ENCODE measurements around the gene KIF13A. TPM values are rescaled to one million over a fixed set of nuclear protein-coding genes. Genes with fewer than 3 reads are reported as not detected.

The KIF13A gene
- total and polyA plus RNA-seq, 10 of the 15 experiments (the other 5 are each of a cell fraction or from before 2014, with no cell fraction given), result 0.02 to 0.26 (median 0.13) TPM; not detected in 2

GRCh38 chr6:17842934-17843821 is 144.3 kb downstream of the KIF13A start:
- Histone ChIP-seq H3K79me2 (ENCODE audit: control insufficient read depth, insufficient read depth, low read length) (no peaks in the 10 kb centered on the region), H3K27ac (ENCODE audit: control insufficient read depth, insufficient read depth) (no peak overlapping the region), H3K4me1 (ENCODE audit: control insufficient read depth, insufficient read depth, low read length) (no peaks in the 10 kb centered on the region), H3K9ac (ENCODE audit: control insufficient read depth, insufficient read depth, low read length) (no peak overlapping the region), H3K36me3 (ENCODE audit: control insufficient read depth in 2 of 2, insufficient read depth in 2 of 2, low read length in 1 of 2) (no peaks in the 10 kb centered on the region), H4K20me1 (ENCODE audit: control insufficient read depth, insufficient read depth) (no peaks in the 10 kb centered on the region), H3K27me3 (replicated peaks in 1 of 2; ENCODE audit: control insufficient read depth in 2 of 2, insufficient read depth in 2 of 2, low read length in 1 of 2) (no peaks in the 10 kb centered on the region; a peak in 2 of 4 replicates), H3K4me3 (no peak overlapping the region), H2AFZ (ENCODE audit: control insufficient read depth, low read depth, low read length) (no peak overlapping the region), H3K4me2 (ENCODE audit: control insufficient read depth, insufficient read depth) (no peak overlapping the region), H3K9me3 (replicated peaks; ENCODE audit: control insufficient read depth, insufficient read depth, low read length) (no peaks in the 10 kb centered on the region)
- ChIA-PET CTCF (no interaction called here), SMC1A (ENCODE audit: uncharacterized antibody, unreplicated experiment) (no interaction called here), POLR2A (interaction anchor here (0.6 kb wide), 2 partner anchors 11 to 86 kb away, joined by 3 to 6 read pairs; no protein-coding TSS in a partner anchor), RAD21 (ENCODE audit: unreplicated experiment) (no interaction called here)
- intact Hi-C loops (cut with micrococcal nuclease; ENCODE audit: unreplicated experiment), result no loop called here
- no peak for FAIRE-seq
- WGBS (ENCODE audit: insufficient coverage, insufficient replicate concordance, low lambda C conversion rate, missing lambda C conversion rate), result 35% methylated on average over 8 of the region's 8 CpGs
- ATAC-seq, result no peak
- TF ChIP-seq PBX3 (IDR thresholded peaks at IDR 0.05; ENCODE audit: insufficient replicate concordance, low read depth, low read length) (no peak), ASH2L (IDR thresholded peaks at IDR 0.05; ENCODE audit: borderline replicate concordance, low read depth) (no peak), EGR1 (IDR thresholded peaks at IDR 0.05; ENCODE audit: borderline replicate concordance in 1 of 2, low read depth in 2 of 2, low read length in 2 of 2) (no peak), HDAC6 (IDR thresholded peaks at IDR 0.05; ENCODE audit: unreplicated experiment) (no peak), JUND (IDR thresholded peaks at IDR 0.05; ENCODE audit: low read depth, low read length) (no peak), KAT2A (conservative IDR thresholded peaks at IDR 0.05; ENCODE audit: control insufficient read depth, low read depth, low read length) (no peak), POLR2AphosphoS2 (IDR thresholded peaks at IDR 0.05; ENCODE audit: low read depth, low read length) (no peak), CBX3 (IDR thresholded peaks at IDR 0.05; ENCODE audit: borderline replicate concordance, low read depth) (no peak), USF2 (IDR thresholded peaks at IDR 0.05; ENCODE audit: borderline replicate concordance, low read depth, low read length) (no peak), ZBED1 (IDR thresholded peaks at IDR 0.05; ENCODE audit: borderline replicate concordance) (no peak), MEF2A (IDR thresholded peaks at IDR 0.05; ENCODE audit: insufficient read depth, low read depth, low read length) (no peak), CEBPB (IDR thresholded peaks at IDR 0.05; ENCODE audit: borderline replicate concordance in 1 of 2, low read depth in 2 of 2, low read length in 2 of 2) (no peak), ATF7 (IDR thresholded peaks at IDR 0.05; ENCODE audit: low read depth) (no peak), MAX (IDR thresholded peaks at IDR 0.05; ENCODE audit: low read depth, low read length) (no peak), RELB (IDR thresholded peaks at IDR 0.05; ENCODE audit: low read depth) (no peak)
- no TSS peak for BruUV-seq (replicated peaks)
- DNase-seq (ENCODE audit: low read depth, low spot score), result no peak
- in situ Hi-C loops (cut with MboI), result no loop called here

Measured in GM12878 (cell line).